Hematopoietic multipotent progenitor cell treated with erythropoietin and hydrocortisone succinate and interleukin-3 and kit ligand, for 15 days (in vitro differentiated cells): ENCODE measurements around the gene COL15A1.

ENCODE experiments used
- DNase-seq: peaks from one replicate; pipeline ENCODE4 v3.0.0-alpha.2; 2015; ENCODE audit warnings: low spot score

Gene COL15A1

DNA sequence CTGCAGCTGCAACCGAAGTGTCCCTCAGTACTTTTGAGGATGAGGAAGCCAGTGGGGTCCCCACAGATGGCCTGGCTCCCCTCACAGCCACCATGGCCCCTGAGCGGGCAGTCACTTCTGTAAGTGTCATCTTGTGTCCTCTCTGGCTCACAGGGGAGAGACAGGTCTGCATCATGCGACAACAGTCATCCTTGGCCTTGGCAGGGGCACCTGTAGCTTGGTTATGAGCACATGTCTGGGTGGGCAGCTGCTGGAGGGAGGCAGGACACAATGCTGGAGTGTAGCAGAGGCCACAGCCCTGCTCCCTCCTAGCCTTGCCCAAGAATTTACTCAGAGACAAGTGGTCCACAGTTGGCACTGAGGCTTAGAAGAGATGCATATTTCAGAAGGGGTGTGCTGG is 71.7 kb downstream of the COL15A1 start:
- no peak for DNase-seq

DNA sequence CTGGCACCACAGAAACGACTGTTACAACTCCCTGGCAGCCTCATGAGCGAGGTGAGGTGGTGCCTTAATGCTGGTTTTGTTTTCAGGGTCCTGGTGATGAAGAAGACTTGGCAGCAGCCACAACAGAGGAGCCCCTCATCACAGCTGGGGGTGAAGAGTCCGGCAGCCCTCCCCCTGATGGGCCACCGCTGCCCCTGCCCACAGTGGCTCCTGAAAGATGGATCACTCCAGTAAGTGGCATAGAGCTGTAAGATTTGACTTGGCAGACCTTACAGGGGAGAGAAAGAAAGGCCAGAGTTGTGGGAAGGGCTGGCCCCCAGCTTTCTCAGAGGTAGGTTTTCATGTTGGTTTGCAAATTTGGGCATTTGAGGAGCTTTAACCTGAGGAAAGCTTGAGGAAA is 72.2 kb downstream of the COL15A1 start:
- DNase-seq = no peak

DNA sequence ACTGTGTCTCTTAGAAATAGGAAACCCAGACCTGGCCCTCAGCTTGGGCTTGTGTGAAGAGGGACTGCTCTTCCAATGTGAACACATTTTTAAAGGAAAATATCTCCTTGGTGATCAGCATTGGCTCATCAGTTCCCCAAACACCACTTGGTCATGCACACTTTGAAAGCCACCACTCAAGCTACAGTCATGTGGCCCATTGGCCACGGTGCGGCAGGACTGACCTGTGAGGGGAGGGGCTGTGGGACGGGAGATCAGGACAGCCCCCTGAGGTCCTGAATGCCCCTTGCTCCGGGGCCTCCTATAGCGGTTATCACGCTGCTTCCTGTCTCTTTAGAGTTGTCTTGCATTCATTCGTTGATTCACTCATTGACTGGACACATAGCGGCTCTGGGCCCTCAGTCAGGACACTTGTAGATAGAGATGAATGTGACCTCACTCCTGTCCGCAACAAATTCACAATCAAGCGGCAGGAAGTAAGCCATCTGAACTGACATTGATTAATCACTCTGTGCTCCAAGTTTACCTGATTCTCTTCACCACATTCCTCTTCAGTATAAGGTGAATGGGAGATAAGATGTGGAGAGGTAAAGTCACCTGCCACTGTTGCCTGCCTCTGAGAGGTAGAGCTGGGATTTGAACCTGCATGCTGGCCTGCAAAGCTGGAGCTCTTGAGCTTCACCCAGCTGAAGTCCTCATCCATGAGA is 73.1 kb downstream of the COL15A1 start:
- no peak for DNase-seq

DNA sequence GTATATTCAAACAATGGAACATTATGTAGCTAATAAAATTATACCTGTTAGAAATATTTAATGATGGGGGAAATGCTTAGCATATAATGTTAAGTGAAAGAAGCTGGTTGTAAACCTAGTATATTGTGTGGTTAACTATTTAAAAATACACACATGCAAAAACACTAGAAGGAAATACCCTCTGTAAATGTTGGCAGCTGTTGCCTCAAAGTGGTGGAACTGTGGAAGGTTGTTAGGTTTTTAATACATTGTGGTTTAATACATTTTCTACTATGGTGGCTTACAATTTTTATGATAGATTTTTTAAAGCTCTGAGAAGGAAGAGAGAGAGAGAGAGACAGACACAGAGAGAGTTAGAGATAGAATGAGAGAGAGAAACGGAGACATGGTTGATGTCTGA is 74.9 kb downstream of the COL15A1 start:
- DNase-seq = no peak

DNA sequence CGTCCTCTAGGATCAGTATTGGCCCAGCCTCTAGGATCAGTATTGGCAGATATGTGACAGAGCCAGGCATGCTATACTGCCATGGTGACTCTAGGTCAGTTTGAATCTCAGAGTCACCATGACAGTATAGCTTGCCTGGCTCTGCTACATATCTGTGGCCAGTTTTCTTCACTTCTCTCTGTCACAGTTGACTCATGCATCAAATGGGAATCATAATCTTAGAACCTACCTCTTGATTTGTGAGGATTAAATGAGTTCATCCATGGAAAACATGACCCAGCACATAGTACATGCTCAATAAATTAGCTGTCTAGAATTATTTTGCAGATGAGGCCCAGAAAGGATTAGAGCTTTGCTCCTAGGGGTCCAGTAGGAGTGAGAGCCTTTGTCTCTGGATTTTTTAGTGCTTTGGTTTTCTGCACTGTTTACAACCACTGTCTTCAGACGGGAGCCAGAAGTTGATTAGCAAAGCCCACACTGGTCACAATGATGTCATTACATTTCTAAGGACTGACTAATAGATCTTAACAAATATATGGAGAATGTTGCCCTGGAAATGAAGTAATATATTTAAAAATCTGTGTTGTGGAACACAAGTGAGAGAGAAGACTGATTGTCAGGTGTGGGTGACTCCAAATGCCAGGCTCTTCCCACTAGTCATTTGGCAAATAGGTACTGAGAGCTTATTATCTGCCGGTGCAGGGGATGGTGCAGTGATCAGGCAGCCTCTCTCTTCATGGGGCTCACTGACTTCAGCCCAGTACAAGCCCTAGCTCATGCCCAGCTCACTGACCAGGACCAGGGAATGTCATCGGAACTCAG is 76.0 kb downstream of the COL15A1 start:
- DNase-seq = no peak

DNA sequence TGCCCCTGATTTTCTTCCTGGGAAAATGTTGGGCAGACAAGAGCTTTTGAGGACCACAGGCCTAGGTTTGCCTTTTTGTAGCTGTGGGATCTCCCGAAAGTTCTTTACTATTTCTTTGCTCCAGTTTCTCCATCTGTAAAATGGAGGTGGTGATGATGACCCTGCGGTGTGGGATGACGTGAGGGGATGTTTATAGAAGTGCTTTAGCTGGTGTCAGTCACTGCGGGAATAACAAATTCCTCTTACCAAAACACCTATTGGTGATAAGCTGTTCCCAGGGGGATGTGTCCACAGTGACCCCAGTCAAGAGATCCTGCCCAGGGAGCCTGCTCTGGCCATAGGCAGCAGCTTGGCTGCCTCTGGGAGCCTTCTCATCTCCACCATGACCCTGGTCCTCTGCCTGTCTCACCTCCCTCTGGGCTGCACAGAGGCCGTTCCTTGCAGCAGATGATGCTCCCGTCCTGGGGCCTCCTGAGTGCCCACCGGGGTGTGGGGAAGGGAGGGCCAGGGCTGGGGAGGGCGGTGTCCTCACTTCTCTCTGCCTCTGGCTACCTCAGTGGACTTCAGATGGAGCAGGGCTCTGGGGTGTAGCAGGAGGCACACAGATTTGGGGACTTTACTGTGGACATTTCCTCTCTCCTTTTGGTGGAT is 77.2 kb downstream of the COL15A1 start:
- DNase-seq = no peak

DNA sequence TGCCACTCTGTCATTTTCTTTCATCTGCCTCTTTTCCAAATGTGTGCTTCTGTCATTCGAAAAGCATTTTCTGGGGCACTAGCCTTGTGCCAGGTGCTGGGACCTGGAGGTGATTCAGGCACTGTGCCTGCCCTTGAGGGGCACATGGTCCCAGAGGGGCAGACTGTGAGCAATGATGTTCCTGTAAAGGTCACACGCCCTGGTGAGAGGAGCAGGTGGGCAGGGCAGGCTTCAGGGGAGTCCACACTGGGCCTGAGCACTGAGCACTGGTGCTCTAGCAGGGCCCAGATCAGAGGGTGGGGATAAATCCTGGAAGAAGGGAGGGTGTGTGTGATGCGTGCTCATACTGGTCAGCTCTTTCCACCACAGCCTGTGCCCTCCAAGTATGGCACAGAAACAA is 77.8 kb downstream of the COL15A1 start:
- DNase-seq = no peak

DNA sequence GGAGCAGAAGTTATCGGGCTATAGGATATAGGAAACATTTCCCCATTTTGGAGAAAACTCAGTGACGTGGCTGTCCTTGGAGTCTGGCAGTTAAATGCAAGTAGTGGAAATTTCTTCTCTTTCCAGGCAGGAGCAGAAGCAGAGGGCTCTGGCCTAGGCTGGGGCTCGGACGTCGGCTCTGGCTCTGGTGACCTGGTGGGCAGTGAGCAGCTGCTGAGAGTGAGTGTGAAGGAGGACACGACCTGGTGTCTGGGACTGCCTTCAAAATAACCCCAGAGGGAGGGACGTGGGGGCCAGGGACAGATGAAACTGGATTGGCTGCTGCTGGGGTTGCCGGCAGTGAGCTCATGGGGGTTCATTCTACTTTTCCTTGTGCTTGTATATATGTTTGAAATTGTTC is 79.5 kb downstream of the COL15A1 start:
- DNase-seq = no peak

DNA sequence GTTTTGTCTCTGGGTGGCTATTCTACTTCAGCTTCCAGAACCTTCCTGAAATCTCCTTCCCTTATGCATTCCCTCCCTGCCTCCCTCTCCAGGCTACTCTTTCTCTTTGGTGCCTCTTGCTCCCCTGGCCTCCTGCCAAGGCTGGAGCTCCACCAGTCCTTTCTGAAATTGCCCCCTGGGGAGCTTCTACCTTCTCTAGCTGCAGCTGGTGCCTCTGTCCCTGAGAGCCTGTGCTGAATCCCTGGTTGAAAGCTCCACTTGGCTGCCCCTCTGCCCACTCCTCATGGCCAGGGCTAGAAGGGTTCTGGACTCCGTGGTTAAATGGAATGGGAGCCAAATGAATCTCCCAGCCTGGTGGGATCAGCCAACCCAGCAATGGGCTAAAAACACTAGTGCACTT is 80.1 kb downstream of the COL15A1 start:
- no peak for DNase-seq

DNA sequence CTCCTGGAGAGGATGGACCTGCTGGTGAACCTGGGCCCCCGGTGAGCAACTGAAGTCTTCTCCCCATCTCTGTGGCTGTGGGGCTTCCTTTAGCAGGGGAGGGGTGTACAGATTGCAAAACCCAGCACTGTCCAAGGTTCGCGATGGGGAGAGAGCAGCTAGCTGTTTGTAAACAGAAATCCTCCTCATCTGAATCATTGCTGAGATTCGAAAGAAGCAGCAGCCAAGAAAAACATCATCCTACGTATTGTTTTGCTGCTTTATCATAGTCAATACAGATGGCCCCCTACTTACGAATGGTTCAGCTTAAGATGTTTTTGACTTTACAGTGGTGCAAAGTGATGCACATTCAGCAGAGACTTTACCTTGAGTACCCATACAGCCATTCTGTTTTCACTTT is 81.3 kb downstream of the COL15A1 start:
- DNase-seq = no peak

DNA sequence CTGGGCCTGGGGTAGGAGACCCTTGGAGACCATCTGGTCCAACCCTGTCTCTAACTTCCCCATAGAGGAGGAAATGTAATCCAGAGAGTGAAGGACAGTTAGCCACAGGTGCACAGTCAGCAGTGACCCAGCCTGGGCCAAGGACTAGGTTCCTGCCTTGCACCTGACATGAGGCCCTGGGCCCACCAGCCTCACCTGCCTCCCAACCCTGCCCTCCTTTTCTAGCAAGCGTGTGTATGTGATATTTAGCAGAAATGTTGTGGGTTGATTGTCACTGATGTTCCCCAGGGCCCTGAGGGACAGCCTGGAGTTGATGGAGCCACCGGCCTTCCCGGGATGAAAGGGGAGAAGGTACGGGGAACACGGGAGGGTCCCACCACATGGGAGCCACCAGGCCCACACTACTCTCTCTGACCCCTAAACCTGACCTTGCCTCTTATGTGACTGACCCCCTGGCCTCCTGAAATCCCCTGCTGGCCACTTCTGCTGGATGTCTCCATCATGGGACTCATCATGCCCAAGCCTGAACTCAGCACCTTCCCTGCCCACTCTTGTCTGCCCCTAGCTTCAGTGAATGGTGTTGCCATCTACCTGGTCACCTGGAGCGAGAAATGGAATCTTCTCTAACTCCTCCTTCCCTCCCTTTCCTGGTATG is 82.0 kb downstream of the COL15A1 start:
- no peak for DNase-seq

DNA sequence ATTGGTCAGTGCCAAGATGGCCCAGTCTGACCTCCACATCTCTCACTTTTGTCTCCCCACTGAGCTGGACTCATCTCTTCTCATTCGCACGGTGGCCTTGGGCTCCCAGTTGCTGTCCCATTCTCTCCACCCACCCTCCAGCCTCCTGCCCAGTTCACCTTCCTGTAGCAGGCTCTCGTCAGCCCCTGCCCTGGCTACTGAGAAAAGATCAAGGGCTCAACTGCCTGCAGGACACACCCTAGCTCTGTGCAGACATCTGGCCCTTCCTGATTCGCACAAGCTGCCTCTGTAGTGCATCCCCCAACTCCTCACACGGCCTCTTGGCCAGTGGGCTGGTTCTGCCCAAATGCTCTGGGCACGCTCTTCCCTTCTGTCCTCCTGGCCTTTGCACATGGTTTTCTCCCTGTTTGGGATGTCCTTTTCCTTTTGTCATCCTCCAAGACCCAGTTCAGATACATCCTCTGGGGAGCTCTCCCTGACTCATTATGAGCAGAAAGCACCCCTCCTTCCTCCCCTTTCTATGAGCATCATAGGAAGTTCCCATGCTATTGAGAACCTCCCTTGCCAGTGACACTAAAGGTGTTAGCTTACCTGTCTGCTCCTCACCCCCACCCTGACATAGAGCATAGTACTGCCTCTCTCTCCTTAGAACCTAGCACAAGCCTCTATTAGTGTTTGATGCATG is 82.7 kb downstream of the COL15A1 start:
- no peak for DNase-seq

DNA sequence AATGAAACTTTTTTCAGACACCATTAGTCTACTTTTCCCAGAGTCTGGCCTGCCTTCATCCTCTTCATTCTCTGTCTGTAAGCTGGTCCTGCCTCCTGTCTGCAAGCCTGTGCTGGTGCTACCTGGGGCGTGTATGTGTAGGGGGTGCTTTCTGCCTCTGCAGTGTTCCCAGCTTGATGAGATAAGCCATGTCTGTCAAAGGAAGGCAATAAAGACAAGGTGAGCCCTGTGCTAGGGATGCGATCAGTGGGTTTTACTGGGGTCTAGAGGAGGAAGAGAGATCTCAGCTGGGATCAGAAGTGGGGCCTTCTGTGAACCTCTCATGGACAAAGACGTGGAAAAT is 83.2 kb downstream of the COL15A1 start:
- no peak for DNase-seq

DNA sequence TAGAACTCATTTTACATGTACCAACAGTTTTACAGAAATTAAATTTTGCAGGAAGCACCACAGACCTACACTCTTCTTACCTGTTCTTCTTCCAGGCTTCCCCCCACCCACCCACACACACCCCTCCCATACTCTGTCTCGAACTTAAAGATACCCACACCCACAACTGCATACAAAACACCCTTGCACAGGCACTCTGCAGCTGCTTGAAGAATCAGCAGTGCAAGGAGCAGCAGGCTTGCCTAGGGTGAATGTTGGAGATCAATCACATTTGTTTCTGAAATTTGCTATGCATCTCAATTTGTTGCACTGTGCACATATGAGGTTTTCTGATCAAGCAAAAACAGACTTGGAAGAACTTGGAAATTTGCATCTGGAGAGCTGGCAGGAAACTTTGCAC is 83.7 kb downstream of the COL15A1 start:
- DNase-seq = no peak

DNA sequence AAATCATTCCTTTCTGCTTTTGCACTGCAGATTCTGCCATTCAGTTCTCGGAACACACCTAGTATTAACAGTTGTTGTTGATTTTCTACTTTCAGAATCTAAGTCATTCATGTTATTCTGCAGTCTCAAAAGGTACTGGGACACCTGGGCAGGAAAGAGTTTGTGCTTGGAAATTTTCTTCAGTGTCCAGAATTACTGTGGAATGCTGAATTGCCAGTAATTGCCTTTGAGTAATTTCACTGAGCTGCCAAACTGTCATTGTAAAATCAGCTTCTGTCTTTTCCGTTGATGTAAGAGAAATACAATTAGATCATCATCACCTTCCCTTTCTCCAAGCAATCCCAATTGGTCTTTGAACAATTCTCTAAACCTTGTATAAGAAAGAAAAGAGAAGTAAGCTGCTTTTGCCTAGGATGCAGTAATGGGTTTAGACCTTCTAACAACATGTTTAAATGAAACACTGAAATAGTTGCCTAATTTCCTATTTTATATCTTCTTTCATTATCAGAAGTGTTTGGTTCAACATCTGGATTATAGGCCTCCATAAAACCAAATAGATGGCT is 85.5 kb downstream of the COL15A1 start:
- no peak for DNase-seq

DNA sequence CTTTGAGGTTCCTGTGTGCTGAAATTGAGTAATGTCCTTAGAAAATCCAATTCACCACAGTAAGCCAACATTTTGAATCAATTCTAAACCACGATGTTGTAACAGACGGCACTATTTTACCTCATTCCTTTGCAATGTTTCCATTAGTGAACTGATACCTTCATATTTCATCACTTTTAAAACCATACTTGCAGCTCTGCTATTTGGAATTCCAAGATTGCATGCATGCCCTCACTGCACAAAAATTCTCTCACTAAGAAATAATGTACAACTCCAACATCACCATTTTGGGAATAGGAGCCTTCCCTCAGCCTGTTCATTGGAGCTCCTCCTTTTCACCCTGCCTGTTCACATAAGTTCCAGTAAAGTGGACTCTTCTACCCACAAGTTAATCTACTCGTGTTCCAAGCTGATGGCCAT is 86.4 kb downstream of the COL15A1 start:
- no peak for DNase-seq

DNA sequence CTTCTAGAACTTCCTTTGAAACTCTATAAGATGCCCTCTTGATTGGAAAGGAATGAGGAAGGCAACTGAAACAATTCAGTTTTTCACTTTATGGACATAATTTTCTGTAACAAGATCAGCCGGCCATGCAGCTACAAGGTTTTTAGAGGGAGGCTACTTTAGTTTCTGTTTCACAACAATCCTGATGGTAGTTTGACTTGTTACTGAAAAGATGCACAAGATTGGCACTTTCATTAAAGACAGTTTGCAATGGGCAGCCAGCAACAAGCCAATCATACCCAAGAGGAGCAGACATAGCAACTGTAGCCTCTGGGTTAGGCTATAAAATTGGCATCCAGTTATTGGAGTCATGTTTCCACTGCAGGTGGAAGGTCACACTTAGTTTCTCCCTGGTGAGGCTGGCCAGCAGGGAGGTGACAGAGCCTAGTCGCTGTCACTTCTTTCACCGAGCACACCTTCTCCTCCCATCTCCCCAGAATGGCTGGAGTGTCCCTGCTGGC is 87.0 kb downstream of the COL15A1 start:
- DNase-seq = no peak

DNA sequence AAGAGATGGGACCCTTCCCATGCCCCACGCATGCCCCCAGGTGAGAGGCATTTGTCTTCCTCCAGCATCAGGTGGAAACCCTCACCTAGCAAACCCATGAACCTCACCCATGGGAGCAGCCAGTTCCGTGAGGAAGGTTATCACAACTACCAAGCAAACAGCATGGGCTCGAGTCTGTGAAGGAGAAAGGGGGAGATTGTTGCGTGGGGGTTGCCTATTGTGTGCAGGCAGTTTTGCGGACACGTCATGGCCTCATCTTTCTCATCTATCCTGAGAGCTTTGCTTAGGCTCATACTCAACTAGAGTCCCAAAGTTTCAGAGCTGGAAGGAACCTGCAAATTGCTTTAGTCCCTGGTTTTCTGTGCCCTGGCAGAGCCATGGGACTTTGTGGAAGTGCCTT is 87.6 kb downstream of the COL15A1 start:
- DNase-seq = no peak

DNA sequence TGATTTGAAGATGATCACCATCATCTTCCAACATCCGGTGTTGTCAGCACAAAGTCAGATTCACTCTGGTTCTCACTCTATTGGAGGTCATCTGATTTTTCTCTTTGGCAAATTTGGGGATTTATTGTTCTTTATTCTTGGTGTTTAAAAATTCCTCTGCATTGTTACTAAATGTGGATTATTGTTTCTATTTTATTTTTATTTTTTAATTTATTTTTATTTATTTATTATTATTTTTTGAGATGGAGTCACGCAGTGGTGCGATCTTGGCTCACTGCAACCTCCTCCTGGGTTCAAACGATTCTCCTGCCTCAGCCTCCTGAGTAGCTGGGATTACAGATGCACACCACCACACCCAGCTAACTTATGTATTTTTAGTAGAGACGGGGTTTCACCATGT is 88.3 kb downstream of the COL15A1 start:
- no peak for DNase-seq

DNA sequence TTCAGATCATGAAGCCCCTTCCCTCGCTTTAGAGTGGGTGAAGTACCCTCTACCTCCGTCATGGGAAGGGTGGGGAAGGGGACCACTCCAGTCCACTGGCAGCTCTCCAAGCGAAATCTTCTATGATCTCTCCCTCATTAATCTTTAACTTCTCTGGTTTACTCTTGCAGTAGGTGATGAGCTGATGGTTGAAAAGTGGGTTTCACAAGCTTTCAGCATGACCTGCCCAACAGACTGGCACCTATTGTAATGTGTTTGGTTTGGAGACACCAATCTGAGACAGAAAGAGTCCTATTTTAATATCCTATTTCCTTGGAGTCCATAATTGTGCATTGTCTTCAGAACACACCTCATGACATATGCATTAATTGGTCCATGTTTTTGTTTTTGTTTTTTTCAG is 90.4 kb downstream of the COL15A1 start:
- DNase-seq = no peak

DNA sequence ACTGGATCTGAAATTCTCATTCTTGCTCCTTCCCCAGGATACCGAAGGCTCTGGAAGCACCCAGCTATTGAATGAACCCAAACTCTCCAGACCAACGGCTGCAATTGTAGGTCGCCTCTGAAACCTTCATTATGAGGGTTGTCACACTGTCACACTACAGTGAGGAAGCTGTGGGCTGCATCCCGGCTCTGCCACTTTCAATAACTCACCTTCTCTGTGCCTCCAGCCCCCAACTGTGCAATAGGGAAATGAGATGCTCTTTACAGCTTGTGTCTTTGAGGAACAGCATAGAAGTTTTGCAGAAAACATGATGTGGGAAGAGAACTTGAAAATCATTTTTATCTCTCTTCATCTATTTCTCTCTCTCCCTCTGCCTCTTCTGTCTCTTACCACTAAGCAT is 91.6 kb downstream of the COL15A1 start:
- no peak for DNase-seq
